Lower lobe of right lung (tissue), 2 donors: Measurements from ENCODE around the gene FOXL2NB. TPM values are rescaled to one million over a fixed set of nuclear protein-coding genes. Genes with fewer than 3 reads are reported as not detected.

Source experiments
- ATAC-seq, 2 donors: fragments of 200-7000 bp; cut with Tn5 transposase; one replicate each; pipeline ENCODE4 v1.9.1; 2020 to 2022; ENCODE audit warnings: mild to moderate bottlenecking in 2 of 2, moderate library complexity in 2 of 2
- DNase-seq: peaks from one replicate; pipeline ENCODE4 v3.0.0-alpha.2; 2020
- H3K27ac ChIP-seq: fragments of 200-600 bp; one replicate; pipeline ENCODE4 v1.8.0; 2022
- H3K27me3 ChIP-seq: fragments of 200-600 bp; one replicate; pipeline ENCODE4 v1.8.0; 2022; ENCODE audit warnings: low read depth
- H3K36me3 ChIP-seq: fragments of 200-600 bp; one replicate; pipeline ENCODE4 v1.8.0; 2022; ENCODE audit warnings: mild to moderate bottlenecking
- H3K4me1 ChIP-seq: fragments of 200-600 bp; one replicate; pipeline ENCODE4 v1.8.0; 2022
- H3K4me3 ChIP-seq: fragments of 200-600 bp; one replicate; pipeline ENCODE4 v1.8.0; 2022; ENCODE audit warnings: mild to moderate bottlenecking
- H3K9me3 ChIP-seq: fragments of 200-600 bp; one replicate; pipeline ENCODE4 v1.8.0; 2022
- intact Hi-C: fragments of 100-400 bp; cut with DNase I; formaldehyde crosslinking; loops from one replicate; pipeline ENCODE4 v1.11.0; 2022
- total RNA-seq: library from RNA; stranded (reverse); fragmentation: NEBNext Ultra II Directional; extraction: Animal tissue kit (Norgen Biotek cat#: 25700); gene quantifications from one replicate; pipeline ENCODE4 v1.2.1, GENCODE V29; 2021
- TF ChIP-seq, protein P1 (sequence below): fragments of 200-600 bp; IDR thresholded peaks from one replicate; pipeline ENCODE4 v1.8.0; 2022; ENCODE audit warnings: antibody characterized with exemption, mild to moderate bottlenecking
- donor health status: DM: no; HTN: yes; CAD: no; lungs with severe emphysema.

FOXL2NB gene
- total RNA-seq, 1 donor from 2014 or later, result not detected

DNA sequence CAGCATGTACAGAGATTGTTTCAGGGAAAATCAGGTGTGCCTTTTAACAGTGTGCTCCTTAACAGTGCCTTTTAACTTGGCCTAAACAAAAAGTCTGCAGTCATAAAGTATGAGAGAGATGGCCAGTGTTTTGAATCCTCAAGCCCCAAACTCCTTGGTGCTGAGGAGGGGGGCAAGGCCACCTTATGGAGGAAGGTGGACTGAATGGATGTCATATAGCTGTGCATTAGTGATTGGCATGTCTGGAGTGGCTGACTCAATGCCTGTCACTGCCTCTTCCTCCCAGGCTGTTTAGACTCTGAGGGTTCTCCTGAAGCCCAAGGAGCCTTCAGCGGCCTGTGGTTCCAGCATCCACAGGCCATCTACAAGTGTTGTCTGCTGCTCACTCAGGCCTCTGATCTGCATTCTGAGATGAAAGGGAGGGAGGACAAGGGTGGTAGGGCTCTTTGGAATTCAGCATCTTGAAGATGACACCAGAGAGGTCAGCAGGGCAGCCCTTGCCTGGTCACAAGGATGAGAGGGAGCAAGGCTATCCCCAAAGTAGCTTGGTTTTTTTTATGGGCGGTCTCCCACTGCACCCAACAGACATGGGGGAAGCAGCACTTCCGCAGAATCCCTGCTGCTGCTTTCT lies 1.5 kb downstream of the FOXL2NB start:
- no peak for DNase-seq
- TF ChIP-seq, protein P1, sequence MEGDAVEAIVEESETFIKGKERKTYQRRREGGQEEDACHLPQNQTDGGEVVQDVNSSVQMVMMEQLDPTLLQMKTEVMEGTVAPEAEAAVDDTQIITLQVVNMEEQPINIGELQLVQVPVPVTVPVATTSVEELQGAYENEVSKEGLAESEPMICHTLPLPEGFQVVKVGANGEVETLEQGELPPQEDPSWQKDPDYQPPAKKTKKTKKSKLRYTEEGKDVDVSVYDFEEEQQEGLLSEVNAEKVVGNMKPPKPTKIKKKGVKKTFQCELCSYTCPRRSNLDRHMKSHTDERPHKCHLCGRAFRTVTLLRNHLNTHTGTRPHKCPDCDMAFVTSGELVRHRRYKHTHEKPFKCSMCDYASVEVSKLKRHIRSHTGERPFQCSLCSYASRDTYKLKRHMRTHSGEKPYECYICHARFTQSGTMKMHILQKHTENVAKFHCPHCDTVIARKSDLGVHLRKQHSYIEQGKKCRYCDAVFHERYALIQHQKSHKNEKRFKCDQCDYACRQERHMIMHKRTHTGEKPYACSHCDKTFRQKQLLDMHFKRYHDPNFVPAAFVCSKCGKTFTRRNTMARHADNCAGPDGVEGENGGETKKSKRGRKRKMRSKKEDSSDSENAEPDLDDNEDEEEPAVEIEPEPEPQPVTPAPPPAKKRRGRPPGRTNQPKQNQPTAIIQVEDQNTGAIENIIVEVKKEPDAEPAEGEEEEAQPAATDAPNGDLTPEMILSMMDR, result no peak
- Histone ChIP-seq H3K9me3 (no peaks in the 10 kb centered on the region), H3K27me3 (peaks cover 84% of the 10 kb centered on the region), H3K4me1 (peaks cover 46% of the 10 kb centered on the region), H3K36me3 (no peaks in the 10 kb centered on the region), H3K4me3 (no peak overlapping the region), H3K27ac (no peak overlapping the region)
- intact Hi-C loops, result no loop called here
- no peak for ATAC-seq

DNA sequence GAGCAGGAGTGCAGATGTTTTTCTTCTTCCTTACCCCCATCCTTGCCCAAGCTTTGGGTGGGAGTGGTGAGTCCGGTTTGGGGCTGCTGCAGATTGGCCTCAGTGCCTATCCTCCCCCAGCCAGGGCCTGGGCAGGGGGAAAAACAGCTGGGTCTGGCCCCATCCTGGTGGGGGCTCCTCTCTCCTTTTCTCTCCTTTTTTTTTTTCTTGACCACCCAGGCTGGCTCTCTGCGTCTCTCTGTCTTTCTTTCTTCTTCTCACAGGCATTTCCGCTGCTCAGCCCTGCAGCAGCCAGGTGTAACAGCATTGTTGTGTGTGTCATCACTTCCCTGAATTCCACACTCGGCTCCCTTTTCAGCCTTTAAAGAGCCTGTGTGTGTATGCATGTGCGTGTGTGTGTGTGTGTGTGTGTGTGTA lies 2.0 kb downstream of the FOXL2NB start:
- TF ChIP-seq, protein P1, result no peak
- Histone ChIP-seq H3K9me3 (no peaks in the 10 kb centered on the region), H3K27ac (no peak overlapping the region), H3K27me3 (peaks cover 82% of the 10 kb centered on the region), H3K4me3 (no peak overlapping the region), H3K4me1 (peaks cover 43% of the 10 kb centered on the region), H3K36me3 (no peaks in the 10 kb centered on the region)
- ATAC-seq, result no peak
- intact Hi-C loops, result no loop called here
- DNase-seq, result no peak

DNA sequence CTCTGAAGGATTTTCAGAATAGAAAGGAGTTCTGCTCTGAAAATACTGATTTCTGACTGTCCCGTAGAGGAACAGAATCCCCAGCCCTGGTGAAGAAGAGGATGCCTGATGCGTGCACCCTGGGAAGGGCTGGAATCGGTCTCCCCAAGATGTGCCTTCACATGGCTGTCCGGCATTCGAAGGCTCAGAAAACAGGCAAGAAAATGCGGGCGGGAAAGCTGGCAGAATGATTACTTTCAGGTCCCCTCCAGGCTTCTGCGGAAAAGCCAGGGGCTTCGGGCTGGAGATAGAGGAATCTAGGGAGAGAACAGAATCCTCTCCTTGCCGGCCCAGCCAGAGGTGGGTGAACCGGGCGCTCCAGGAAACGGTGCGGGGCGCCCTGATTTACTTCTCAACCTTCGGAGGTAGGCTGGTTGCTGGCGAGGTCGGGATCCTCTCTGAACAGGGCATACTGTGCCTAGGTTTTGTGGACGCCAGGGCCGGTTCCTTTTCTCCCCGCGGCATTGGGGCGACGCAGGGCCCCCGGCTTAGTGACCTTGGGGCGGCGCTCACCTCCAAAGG lies 2.5 kb downstream of the FOXL2NB start:
- H3K36me3 ChIP-seq, result no peaks in the 10 kb centered on the region
- H3K27me3 ChIP-seq, result peaks cover 81% of the 10 kb centered on the region
- peaks cover 38% of the 10 kb centered on the region for H3K4me1 ChIP-seq
- H3K27ac ChIP-seq, result no peak overlapping the region
- ATAC-seq (no peak), DNase-seq (no peak)
- peak overlapping the region; percentile 28 for H3K4me3 ChIP-seq
- TF ChIP-seq, protein P1, result no peak
- no peaks in the 10 kb centered on the region for H3K9me3 ChIP-seq
- intact Hi-C loops, result no loop called here

DNA sequence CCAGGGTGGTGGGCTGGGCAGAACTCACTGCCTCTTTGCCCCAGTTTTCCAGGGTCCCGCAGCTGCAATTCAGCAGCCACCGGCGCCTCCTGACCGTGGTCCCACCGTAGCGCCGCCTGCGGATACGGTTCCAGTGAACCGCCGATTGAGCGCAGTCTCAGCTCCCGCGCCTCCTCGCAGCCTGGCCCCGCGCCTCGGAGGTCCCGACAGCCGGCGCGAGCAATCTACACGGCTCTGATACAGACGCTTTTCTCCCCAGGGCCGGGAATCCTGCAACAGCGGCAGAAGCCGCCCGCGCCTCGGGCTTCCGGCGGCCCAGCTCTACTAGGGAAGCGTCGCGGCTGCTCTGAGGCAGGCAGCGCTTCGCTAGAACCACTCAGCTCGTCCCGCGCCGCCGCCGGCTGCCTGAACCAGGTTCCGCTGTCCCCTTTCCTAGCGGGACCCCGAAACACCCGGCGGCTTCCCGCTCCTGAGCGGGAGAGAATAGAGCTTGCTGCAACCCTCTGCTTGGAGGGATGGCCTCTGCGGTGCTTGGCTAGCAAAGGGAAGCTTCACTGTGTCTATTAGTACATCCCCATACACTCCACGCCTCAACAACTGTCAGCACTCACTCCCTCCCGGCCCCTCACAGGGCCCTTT lies 3.1 kb downstream of the FOXL2NB start:
- H3K9me3 ChIP-seq, result no peaks in the 10 kb centered on the region
- H3K36me3 ChIP-seq, result no peaks in the 10 kb centered on the region
- intact Hi-C loops, result no loop called here
- no peak overlapping the region for H3K27ac ChIP-seq
- peak overlapping the region; percentile 28 for H3K4me3 ChIP-seq
- peaks cover 32% of the 10 kb centered on the region for H3K4me1 ChIP-seq
- TF ChIP-seq, protein P1, result no peak
- peaks cover 81% of the 10 kb centered on the region for H3K27me3 ChIP-seq
- peak; percentile 48 to 55 for ATAC-seq
- no peak for DNase-seq

DNA sequence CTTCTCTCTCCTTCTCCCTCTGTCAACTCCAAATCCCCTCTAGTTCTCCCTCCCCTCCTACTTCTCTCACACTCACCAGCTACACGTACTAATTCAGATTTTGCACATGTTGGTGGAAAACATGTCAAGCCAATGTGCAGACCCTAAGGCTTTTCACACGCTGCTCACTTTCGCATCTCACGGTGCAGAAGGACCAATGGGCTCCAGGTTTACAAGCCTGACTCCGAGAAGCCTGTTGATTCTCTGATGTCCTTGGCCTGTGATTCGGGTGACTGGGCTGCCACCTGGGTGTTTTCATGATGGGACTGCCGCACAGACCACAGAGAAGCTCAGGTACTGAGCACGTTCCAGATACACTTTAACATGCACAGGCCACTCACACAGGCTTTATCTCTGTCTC lies 3.7 kb downstream of the FOXL2NB start:
- Histone ChIP-seq H3K4me3 (no peak overlapping the region), H3K4me1 (peaks cover 29% of the 10 kb centered on the region), H3K27ac (no peak overlapping the region), H3K27me3 (peaks cover 78% of the 10 kb centered on the region), H3K36me3 (no peaks in the 10 kb centered on the region), H3K9me3 (no peaks in the 10 kb centered on the region)
- ATAC-seq (no peak), DNase-seq (no peak)
- TF ChIP-seq, protein P1, result no peak
- intact Hi-C loops, result no loop called here
